Astrocyte (in vitro differentiated cells and primary cell): ENCODE data around the gene RAF1. TPM values are rescaled to one million over a fixed set of nuclear protein-coding genes. Genes with fewer than 3 reads are reported as not detected.
"Not testable (repeated sequence)": the region's sequence is repeated elsewhere in the genome, so short reads cannot be mapped to it uniquely, and the experiment has no call there.

ENCODE experiments used
- DNase-seq: peaks from one replicate; pipeline ENCODE4 v3.0.0-alpha.2; 2010; ENCODE audit warnings: low read depth
- FAIRE-seq: peaks from 2 replicates; lab custom pipeline; 2011; peaks lifted over from hg19 to GRCh38; lab: Jason Lieb, UNC
- H2AFZ ChIP-seq: 2 replicates; pipeline ENCODE4 v1.6.0; 2012; ENCODE audit warnings: low read depth, low read length, inconsistent platforms
- H3K27ac ChIP-seq: 2 replicates; pipeline ENCODE4 v1.5.1; 2011; ENCODE audit warnings: low read depth, low read length, inconsistent platforms
- H3K27me3 ChIP-seq: 2 replicates; pipeline ENCODE4 v1.6.0; 2011; ENCODE audit warnings: low read length, inconsistent platforms; ENCODE audit not compliant: insufficient read depth
- H3K36me3 ChIP-seq: 2 replicates; pipeline ENCODE4 v1.5.1; 2011; ENCODE audit warnings: low read length, inconsistent platforms; ENCODE audit not compliant: insufficient read depth
- H3K4me1 ChIP-seq: 2 replicates; pipeline ENCODE4 v1.5.1; 2011; ENCODE audit warnings: low read length, inconsistent platforms; ENCODE audit not compliant: insufficient read depth
- H3K4me2 ChIP-seq: 2 replicates; pipeline ENCODE4 v1.6.0; 2012; ENCODE audit warnings: low read length, inconsistent platforms
- H3K4me3 ChIP-seq: 2 replicates; pipeline ENCODE4 v1.5.1; 2011; ENCODE audit warnings: low read depth, mild to moderate bottlenecking, low read length, inconsistent platforms; ENCODE audit not compliant: insufficient read depth
- H3K79me2 ChIP-seq: 2 replicates; pipeline ENCODE4 v1.6.0; 2012; ENCODE audit warnings: mild to moderate bottlenecking, low read length, inconsistent platforms; ENCODE audit not compliant: insufficient read depth
- H3K9ac ChIP-seq: 2 replicates; pipeline ENCODE4 v1.6.0; 2012; ENCODE audit warnings: mild to moderate bottlenecking, low read length, inconsistent platforms
- H3K9me3 ChIP-seq: 2 replicates; pipeline ENCODE4 v1.5.1; 2012; ENCODE audit warnings: low read depth, mild to moderate bottlenecking, low read length, inconsistent platforms; ENCODE audit not compliant: insufficient read depth
- H4K20me1 ChIP-seq: 2 replicates; pipeline ENCODE4 v1.6.0; 2012; ENCODE audit warnings: low read length, inconsistent platforms; ENCODE audit not compliant: insufficient read depth
- H3K27ac Mint-ChIP-seq: one replicate; pipeline ENCODE4 v1.8.0; 2021; ENCODE audit warnings: mild to moderate bottlenecking, mixed read lengths; ENCODE audit not compliant: unreplicated experiment
- H3K27me3 Mint-ChIP-seq: one replicate; pipeline ENCODE4 v1.8.0; 2021; ENCODE audit warnings: low read depth, mixed read lengths; ENCODE audit not compliant: unreplicated experiment
- H3K36me3 Mint-ChIP-seq: one replicate; pipeline ENCODE4 v1.8.0; 2021; ENCODE audit warnings: low read depth, mixed read lengths; ENCODE audit not compliant: unreplicated experiment
- H3K4me1 Mint-ChIP-seq: one replicate; pipeline ENCODE4 v1.8.0; 2021; ENCODE audit warnings: low read depth, mixed read lengths; ENCODE audit not compliant: unreplicated experiment
- H3K4me3 Mint-ChIP-seq: one replicate; pipeline ENCODE4 v1.8.0; 2021; ENCODE audit warnings: mild to moderate bottlenecking, moderate library complexity, mixed read lengths; ENCODE audit not compliant: unreplicated experiment
- H3K9me3 Mint-ChIP-seq: one replicate; pipeline ENCODE4 v1.8.0; 2021; ENCODE audit warnings: mild to moderate bottlenecking, mixed read lengths; ENCODE audit not compliant: unreplicated experiment
- CTCF ChIP-seq: IDR thresholded peaks from 2 replicates; pipeline ENCODE4 v1.5.1; 2011; ENCODE audit warnings: low read depth, mild to moderate bottlenecking, inconsistent platforms, low read length, moderate library complexity; ENCODE audit not compliant: insufficient read depth
- EZH2 ChIP-seq: IDR thresholded peaks from 2 replicates; pipeline ENCODE4 v1.6.1; 2012; ENCODE audit warnings: mild to moderate bottlenecking, low read length, inconsistent platforms; ENCODE audit not compliant: insufficient read depth
- total RNA-seq: library from RNA; stranded (reverse); gene quantifications from 2 replicates; pipeline ENCODE4 v1.2.1, GENCODE V29; 2021

RAF1 gene
- total RNA-seq, 1 donor from 2014 or later = 80.9 TPM

DNA sequence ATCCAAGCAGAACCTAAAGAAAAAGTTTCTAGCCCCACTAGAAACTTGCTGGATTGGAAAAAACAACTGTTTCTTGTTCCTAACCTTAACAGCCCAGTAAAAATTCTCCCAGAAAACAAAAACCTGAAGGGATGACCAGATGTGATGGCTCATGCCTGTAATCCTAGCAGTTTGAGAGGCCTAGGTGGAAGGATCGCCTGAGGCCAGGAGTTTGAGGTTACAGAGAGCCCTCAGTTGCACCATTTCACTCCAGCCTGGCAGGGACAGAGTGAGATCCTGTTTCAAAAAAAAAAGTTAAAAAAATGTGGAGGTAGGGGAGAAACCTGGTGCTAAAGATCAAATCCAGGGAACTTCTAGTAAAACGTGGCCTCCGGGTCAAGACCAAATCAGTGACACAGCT is 38.6 kb upstream of the RAF1 start:
- no peak for TF ChIP-seq CTCF
- no peak for TF ChIP-seq EZH2
- no peak for FAIRE-seq
- peaks cover 14% of the 10 kb centered on the region for H3K27me3 Mint-ChIP-seq

GRCh38 chr3:12701601-12702000 is 37.7 kb upstream of the RAF1 start:
- H3K9me3 Mint-ChIP-seq, FAIRE-seq, H4K20me1 ChIP-seq, H3K79me2 ChIP-seq, H3K4me1 Mint-ChIP-seq, H3K4me3 ChIP-seq, DNase-seq, H3K4me2 ChIP-seq, H3K27ac Mint-ChIP-seq, H3K36me3 ChIP-seq, H2AFZ ChIP-seq, H3K27me3 ChIP-seq, H3K4me1 ChIP-seq, H3K27ac ChIP-seq, H3K9ac ChIP-seq, H3K9me3 ChIP-seq, H3K36me3 Mint-ChIP-seq, H3K4me3 Mint-ChIP-seq: not testable (repeated sequence)
- H3K27me3 Mint-ChIP-seq = peaks cover 14% of the 10 kb centered on the region

More for the DNA sequence above, 38.6 kb upstream of the RAF1 start:
- H3K9me3 Mint-ChIP-seq = peaks cover 2% of the 10 kb centered on the region
- peaks cover 4% of the 10 kb centered on the region for H3K4me1 Mint-ChIP-seq
- H3K9ac ChIP-seq = no peak overlapping the region
- no peaks in the 10 kb centered on the region for H3K9me3 ChIP-seq
- H3K27ac ChIP-seq = no peak overlapping the region
- H2AFZ ChIP-seq = no peak overlapping the region
- H3K27me3 ChIP-seq = peaks cover 8% of the 10 kb centered on the region
- H3K79me2 ChIP-seq = no peaks in the 10 kb centered on the region
- DNase-seq = no peak
- H4K20me1 ChIP-seq = no peaks in the 10 kb centered on the region
- H3K36me3 ChIP-seq = no peaks in the 10 kb centered on the region
- peaks cover 1% of the 10 kb centered on the region for H3K36me3 Mint-ChIP-seq
- H3K4me1 ChIP-seq = no peaks in the 10 kb centered on the region
- no peak overlapping the region for H3K27ac Mint-ChIP-seq
- no peak overlapping the region for H3K4me3 ChIP-seq
- H3K4me3 Mint-ChIP-seq = no peak overlapping the region
- no peak overlapping the region for H3K4me2 ChIP-seq

DNA sequence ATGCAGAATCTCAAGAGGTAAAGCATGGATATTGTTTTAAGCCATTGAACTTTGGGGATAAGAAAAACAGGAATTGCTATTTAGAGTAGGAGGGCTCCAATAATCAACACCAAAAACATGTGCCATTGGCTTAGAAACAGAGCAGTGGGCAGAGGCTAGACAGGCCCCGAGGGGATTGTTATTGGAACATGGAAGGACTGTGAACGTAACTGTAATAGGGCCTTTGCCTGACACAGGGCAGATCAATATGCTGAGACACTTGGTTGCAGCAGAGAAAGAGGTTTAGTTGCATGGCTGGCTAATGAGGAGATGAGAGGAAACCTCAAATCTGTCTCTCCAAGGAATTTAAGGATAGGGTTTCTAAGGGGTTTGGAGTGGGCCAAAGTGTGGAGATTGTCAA is 36.9 kb upstream of the RAF1 start:
- Histone ChIP-seq H3K79me2 (no peaks in the 10 kb centered on the region), H3K36me3 (no peaks in the 10 kb centered on the region), H2AFZ (no peak overlapping the region), H3K9ac (no peak overlapping the region), H3K4me3 (no peak overlapping the region), H3K4me1 (no peaks in the 10 kb centered on the region), H3K27me3 (peaks cover 8% of the 10 kb centered on the region), H3K27ac (no peak overlapping the region), H3K9me3 (no peaks in the 10 kb centered on the region), H3K4me2 (no peak overlapping the region), H4K20me1 (no peaks in the 10 kb centered on the region)
- Mint-ChIP-seq H3K9me3 (peaks cover 2% of the 10 kb centered on the region), H3K4me3 (no peak overlapping the region), H3K4me1 (peaks cover 3% of the 10 kb centered on the region), H3K36me3 (peaks cover 1% of the 10 kb centered on the region), H3K27me3 (peaks cover 9% of the 10 kb centered on the region), H3K27ac (no peak overlapping the region)
- FAIRE-seq (no peak), DNase-seq (no peak)
- TF ChIP-seq CTCF (no peak), EZH2 (no peak)
